Liver (tissue), 3 donors: Measurements from ENCODE around the gene EYA4.

ENCODE experiments used
- FOXA1 ChIP-seq: IDR thresholded peaks from 2 replicates; pipeline ENCODE4 v1.6.1; 2016; ENCODE audit warnings: antibody characterized with exemption
- HNF4G ChIP-seq: IDR thresholded peaks from 2 replicates; pipeline ENCODE4 v1.6.1; 2016; ENCODE audit warnings: antibody characterized with exemption
- NR2F2 ChIP-seq: IDR thresholded peaks from 2 replicates; pipeline ENCODE4 v1.6.1; 2016; ENCODE audit warnings: antibody characterized with exemption
- ZBTB33 ChIP-seq: IDR thresholded peaks from 2 replicates; pipeline ENCODE4 v1.6.1; 2016; ENCODE audit warnings: antibody characterized with exemption
- TF ChIP-seq, protein P1 (sequence below): fragments of 150-350 bp; IDR thresholded peaks from 2 replicates; pipeline ENCODE4 v1.5.1; 2017; ENCODE audit warnings: improper control_type of control experiment, low read depth, low read length; ENCODE audit not compliant: missing input control
- donor health status: healthy.
- donor health status: healthy.

- TF ChIP-seq HNF4G (no peak), ZBTB33 (no peak), FOXA1 (no peak), NR2F2 (no peak)
- TF ChIP-seq, protein P1, sequence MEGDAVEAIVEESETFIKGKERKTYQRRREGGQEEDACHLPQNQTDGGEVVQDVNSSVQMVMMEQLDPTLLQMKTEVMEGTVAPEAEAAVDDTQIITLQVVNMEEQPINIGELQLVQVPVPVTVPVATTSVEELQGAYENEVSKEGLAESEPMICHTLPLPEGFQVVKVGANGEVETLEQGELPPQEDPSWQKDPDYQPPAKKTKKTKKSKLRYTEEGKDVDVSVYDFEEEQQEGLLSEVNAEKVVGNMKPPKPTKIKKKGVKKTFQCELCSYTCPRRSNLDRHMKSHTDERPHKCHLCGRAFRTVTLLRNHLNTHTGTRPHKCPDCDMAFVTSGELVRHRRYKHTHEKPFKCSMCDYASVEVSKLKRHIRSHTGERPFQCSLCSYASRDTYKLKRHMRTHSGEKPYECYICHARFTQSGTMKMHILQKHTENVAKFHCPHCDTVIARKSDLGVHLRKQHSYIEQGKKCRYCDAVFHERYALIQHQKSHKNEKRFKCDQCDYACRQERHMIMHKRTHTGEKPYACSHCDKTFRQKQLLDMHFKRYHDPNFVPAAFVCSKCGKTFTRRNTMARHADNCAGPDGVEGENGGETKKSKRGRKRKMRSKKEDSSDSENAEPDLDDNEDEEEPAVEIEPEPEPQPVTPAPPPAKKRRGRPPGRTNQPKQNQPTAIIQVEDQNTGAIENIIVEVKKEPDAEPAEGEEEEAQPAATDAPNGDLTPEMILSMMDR = no peak
Observed at GRCh38 chr6:133288662-133289061, 47.5 kb downstream of the EYA4 start.
